GM19035 (cell line): ENCODE results near the gene ZBED1.
"Not testable (repeated sequence)": the region's sequence is repeated elsewhere in the genome, so short reads cannot be mapped to it uniquely, and the experiment has no call there.

ENCODE experiments used
- ATAC-seq: cut with Tn5 transposase; IDR thresholded peaks from one replicate; pipeline ENCODE4 v1.9.1; 2021; ENCODE audit not compliant: unreplicated experiment

ZBED1 gene

GRCh38 chrX:2498781-2499302 is 1.9 kb downstream of the ZBED1 start:
- ATAC-seq: no peak

- ATAC-seq: no peak
These were observed 2.6 kb downstream of the ZBED1 start for GRCh38 chrX:2497961-2498780.

DNA sequence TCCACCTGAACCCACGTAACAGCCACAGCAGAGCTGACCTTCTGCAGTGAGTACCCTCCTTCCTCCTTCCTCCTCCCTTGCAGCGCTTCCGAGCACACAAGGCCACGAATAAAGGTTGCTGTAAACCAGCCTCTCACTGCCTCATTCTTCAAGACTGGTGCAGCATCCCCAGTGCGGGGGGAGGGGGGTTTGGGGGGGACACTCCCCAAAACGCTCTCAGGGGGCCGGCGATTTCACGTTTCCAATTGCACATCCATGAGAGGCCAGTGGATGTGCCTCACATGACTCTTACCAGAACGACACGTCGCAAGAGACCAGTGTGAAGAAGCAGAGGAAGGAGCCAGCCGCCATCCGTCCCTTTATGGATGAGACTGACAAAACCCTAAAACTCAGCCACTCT is 5.2 kb downstream of the ZBED1 start:
- no peak for ATAC-seq

DNA sequence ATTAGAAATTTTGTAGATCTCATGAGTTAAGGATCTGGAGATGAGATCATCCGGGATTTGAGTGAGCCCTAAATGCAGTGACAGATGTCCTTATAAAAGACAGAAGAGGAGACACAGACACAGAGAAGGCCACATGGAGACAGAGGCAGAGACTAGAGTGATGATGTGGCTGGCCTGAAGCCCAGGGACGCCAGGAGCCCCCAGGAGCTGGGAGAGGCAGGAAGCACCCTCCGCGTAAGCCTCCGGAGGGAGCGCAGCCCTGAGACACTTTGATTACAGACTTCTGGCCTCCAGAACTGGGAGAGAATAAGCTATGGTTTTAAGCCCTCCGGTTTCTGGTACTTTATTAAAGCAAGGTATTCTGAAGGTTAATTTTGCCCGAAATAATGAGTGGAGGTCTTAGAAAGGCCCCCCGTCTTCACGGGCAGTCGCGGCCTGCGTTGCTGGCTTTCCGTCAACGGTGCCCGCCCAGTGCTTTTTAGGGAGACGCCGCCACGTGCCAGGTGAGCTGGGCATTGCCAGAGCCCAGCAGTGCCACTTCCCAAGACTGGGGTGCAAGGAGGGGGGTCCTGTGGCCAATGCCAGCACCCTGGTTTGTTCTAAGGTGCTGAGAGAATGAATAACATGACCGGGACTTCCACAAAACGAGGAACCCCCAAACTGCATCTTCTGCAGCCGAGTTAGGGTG is 8.1 kb downstream of the ZBED1 start:
- no peak for ATAC-seq

- no peak for ATAC-seq
These were observed 10.1 kb downstream of the ZBED1 start for GRCh38 chrX:2490634-2491033.

DNA sequence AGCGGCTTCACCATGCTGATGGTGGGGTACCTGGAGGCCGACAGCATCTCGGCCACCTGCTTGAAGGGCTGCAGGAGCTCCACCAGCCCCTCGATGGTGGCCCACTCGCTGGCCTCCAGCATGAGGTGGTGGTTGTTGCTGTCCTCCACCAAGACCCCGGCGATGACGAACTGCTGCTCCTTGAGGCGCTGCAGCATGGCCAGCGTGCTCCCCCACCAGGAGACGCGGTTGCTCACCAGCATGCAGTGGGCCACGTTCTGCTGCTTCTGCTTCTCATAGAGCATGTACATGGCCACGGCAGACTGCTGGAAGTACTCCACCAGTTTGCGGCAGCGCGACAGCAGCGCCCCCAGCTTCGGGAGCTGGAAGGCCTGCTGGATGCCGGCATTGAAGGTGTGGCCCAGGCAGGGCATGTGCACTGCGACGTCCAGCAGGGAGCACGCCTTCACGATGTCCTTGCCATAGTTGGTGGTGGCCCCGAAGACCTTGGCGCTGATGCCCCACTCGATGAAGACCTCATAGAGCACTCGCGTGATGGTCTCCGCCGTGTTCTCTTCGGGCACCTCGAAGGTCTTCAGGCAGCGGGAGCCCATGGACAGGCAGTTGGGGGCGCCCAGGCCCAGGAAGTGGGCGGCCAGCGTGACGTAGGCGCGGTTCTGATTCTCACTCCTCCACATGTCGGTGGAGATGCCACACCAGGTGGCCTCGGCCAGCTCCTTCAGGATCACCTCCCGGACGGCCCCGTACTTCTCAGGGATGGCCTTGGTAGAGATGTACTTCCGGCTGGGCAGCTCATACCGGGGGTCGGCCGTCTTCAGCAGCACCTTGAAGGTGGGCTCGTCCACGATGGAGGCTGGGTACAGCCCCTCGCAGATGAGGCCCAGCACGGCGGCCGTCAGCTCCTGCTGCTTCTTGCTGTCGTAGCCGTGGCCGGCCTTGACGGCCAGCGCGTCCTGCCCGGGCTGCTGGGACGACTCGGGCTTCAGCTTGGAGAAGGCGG is 11.0 kb downstream of the ZBED1 start:
- no peak for ATAC-seq

- ATAC-seq: no peak
These were observed 12.0 kb downstream of the ZBED1 start for GRCh38 chrX:2488621-2489285.

DNA sequence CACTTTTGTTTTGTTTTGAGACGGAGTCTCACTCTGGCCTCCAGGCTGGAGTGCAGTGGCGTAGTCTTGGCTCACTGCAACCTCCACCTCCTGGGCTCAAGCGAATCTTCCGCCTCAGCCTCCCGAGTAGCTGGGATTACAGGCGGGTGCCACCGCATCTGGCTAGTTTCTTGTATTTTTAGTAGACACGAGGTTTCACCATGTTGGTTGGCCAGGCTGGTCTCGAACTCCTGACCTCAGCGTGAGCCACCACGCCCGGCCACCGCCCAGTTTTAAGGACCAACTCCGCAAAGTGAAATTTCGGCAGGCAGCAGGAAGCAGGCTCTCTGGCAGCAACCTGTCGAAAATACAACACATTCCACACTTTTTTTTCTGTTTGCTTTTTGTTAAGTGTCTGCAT is 13.4 kb downstream of the ZBED1 start:
- ATAC-seq: no peak

GRCh38 chrX:2486476-2487133 is 14.2 kb downstream of the ZBED1 start:
- ATAC-seq: no peak

GRCh38 chrX:2485789-2486345 is 14.9 kb downstream of the ZBED1 start:
- no peak for ATAC-seq

DNA sequence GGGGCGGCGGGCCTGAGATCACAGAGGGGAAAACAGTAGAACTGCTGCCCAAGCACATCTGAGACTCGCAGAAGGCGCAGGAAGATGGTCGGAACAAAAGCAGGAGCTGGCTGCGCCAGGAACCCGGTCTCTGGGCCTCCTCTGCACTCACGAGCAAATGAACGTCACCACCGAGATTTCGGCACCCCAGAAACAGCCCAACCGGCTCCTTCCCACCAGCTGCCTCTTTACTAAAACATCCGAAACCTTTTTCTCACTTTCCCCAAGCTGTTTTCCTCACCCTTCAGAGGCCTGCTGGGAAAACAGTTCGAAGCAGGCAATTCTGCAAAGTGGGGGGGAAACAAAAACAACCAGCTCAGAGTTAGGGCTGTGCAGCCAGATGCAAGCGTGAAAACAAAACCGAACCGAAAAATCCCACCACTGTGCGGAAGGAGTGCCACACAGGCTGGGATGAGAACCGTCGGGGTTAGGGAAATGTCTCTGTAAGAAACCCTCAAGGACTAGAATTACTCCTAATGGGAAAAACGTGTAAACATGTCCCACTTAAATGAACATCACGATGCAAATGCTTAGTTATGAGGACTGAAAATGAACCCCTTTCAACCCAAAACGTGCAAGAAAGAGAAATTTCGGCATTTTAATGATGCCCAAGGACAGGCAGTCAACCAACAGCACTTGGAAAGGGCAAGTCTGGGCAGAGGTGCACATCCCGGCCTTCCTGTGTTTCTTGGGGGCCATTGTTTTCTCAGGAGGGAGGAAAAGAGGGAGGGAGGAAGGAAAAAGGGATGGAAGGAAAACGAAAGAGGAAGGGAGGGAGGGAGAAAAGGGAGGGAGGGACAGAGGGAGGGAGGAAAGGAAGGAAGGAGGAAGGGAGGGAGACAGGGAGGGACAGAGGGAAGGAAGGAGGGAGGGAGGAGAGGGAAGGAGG is 15.8 kb downstream of the ZBED1 start:
- no peak for ATAC-seq

DNA sequence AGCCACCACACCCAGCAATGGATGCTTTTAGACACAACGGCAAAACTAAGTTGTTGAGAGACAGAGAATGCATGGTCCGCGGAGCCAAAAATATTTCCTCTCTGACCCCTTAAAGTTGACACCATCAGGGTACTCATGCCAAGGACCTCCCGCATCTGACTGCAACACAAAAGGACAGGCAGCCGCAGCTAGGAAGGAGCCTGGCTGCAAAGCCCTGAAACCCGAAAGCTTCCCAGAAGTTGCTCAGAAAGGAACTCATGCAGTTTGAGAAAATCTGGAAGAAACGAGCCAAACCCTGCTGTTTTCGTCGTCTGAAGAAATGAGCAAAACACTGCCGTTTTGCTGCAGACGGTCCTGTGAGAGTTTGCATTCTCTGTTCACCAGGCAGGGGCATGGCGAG is 16.5 kb downstream of the ZBED1 start:
- ATAC-seq: no peak

GRCh38 chrX:2483398-2484060 is 17.2 kb downstream of the ZBED1 start:
- ATAC-seq: no peak

GRCh38 chrX:2481597-2481996 is 19.2 kb downstream of the ZBED1 start:
- not testable (repeated sequence) for ATAC-seq

GRCh38 chrX:2479982-2480381 is 20.8 kb downstream of the ZBED1 start:
- ATAC-seq: not testable (repeated sequence)

GRCh38 chrX:2479420-2479780 is 21.4 kb downstream of the ZBED1 start:
- no peak for ATAC-seq

DNA sequence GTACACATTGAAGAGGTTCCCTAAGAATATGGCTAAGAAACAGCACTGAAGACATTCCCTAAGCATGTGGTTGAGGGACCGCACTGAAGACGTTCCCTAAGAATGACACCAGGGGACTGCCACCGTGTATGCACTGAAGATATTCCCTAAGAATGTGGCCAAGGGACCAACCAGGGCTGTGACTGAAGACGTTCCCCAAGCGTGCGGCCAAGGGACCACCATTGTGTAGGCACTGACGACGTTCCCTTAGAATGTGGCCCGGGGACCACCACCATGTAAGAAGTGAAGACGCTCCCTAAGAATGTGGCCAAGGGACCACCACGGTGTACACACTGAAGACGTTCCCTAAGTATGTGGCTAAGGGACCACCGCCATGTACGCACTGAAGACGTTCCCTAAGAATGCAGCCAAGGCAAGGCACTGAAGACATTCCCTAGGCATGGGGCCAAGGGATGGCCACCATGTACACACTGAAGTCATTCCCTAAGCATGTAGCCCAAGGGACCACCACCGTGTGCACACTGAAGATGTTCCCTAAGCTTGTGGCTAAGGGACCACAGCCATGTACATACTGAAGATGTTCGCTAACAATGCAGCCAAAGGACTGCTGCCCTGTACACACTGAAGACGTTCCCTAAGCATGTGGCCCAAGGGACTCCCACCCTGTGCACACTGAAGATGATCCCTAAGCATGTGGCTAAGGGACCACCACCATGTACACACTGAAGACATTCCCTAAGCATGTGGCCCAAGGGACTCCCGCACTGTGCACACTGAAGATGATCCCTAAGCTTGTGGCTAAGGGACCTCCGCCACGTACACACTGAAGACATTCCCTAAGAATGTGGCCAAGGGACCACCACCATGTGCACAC is 22.0 kb downstream of the ZBED1 start:
- ATAC-seq: no peak
